ENCODE results near the gene GPD2.

Gene GPD2

DNA sequence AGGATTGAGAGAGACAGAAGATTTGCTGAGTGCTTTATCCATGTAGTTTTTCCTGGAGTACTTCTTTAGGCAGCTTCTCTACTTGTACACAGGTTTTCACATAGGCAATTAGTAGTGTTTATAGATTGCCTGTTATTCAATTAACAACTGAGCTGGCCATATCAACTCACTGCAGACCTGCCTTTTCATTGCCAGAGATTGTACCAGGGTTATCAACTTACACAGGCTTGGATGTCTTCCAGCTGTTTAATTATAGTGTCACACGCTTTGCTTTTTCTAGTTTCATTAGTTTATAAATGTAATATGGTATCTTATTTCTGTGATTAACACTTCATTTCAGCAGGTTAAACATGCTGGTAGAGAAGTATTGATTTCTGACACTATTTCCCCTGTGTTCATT is 125.9 kb downstream of the GPD2 start:
- Histone ChIP-seq H3K27ac (no peak overlapping the region), H3K4me3 (ENCODE audit: low read depth, low read length) (no peak overlapping the region), H3K4me1 (no peaks in the 10 kb centered on the region), H3K4me2 (ENCODE audit: low read length) (no peak overlapping the region), H3K9ac (no peak overlapping the region), H2AFZ (no peak overlapping the region), H3K36me3 (ENCODE audit: control insufficient read depth, insufficient read depth, low read length) (no peaks in the 10 kb centered on the region), H3K79me2 (no peaks in the 10 kb centered on the region), H3K9me3 (ENCODE audit: control insufficient read depth, low read length) (no peaks in the 10 kb centered on the region), H3K27me3 (ENCODE audit: control insufficient read depth, insufficient read depth, low read length) (no peaks in the 10 kb centered on the region)
- TF ChIP-seq, protein P1, sequence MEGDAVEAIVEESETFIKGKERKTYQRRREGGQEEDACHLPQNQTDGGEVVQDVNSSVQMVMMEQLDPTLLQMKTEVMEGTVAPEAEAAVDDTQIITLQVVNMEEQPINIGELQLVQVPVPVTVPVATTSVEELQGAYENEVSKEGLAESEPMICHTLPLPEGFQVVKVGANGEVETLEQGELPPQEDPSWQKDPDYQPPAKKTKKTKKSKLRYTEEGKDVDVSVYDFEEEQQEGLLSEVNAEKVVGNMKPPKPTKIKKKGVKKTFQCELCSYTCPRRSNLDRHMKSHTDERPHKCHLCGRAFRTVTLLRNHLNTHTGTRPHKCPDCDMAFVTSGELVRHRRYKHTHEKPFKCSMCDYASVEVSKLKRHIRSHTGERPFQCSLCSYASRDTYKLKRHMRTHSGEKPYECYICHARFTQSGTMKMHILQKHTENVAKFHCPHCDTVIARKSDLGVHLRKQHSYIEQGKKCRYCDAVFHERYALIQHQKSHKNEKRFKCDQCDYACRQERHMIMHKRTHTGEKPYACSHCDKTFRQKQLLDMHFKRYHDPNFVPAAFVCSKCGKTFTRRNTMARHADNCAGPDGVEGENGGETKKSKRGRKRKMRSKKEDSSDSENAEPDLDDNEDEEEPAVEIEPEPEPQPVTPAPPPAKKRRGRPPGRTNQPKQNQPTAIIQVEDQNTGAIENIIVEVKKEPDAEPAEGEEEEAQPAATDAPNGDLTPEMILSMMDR (IDR thresholded peaks at IDR 0.05): no peak

DNA sequence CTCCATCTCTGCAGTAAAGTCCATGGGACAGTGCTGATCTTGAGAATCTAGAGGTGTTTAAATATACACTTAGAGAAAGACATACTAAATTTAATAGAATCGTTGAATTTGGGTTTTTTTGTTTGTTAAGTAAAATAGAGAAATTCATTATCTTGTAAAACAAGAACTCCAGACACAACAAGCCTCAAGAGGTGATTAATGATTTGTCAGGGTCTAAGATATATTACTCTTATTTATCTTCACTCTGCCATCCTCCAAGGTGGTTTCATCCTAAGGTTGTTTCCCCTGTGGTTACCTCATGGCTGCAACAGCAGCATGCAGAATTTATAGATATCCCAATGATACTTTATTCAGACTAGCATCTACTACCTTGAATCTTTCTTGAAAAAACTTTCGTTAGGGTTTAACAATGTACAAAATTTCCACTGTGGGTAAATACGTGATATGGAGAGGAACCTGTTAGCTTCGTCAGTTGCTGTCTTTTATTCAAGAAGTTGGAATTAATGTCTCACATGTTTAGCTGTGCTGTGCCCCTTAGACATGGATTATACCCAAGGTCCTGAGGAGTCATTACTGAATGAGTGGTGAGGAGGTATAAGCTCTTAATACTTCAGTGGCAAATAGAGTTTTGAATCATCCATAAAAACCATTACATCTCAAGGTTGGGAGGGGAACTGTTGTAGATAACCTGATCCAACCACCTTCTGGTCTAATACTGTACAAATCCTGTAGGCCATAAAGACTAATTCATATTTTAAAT is 128.0 kb downstream of the GPD2 start:
- H3K9me3 ChIP-seq (ENCODE audit: control insufficient read depth, low read length): no peaks in the 10 kb centered on the region

DNA sequence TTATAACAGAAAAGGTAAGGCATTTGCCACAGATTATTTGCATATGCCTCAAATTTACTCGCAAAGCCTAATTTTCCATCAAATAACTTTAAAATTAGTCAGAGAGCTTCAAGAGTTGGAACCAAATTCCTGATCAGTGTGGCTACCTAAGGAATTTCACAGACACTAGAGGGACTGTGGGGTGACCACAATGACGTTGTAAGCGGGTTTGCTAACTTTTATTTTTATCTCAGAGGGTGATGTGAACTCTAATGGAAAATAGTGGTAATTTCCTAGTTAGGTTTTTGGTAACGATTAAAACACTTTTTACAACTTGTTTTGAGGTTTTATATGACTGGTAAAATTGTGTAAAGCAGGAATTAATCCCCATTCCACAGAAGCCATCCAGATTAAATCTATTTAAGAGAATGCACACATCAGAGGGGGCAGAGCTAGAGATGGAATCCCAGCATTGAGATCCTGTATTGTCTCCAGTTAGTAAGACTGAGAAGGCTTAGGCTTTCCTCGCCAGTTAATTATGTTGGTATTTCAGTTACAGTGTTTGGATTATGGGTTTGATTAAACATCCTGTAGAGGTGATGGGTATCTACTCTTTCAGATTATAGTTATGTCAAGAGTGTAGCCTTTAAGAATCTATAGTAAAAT is 129.0 kb downstream of the GPD2 start:
- Histone ChIP-seq H3K79me2 (no peaks in the 10 kb centered on the region), H3K4me1 (no peaks in the 10 kb centered on the region), H3K36me3 (ENCODE audit: control insufficient read depth, insufficient read depth, low read length) (no peaks in the 10 kb centered on the region), H3K27ac (no peak overlapping the region), H3K9ac (no peak overlapping the region), H3K4me3 (ENCODE audit: low read depth, low read length) (no peak overlapping the region), H3K27me3 (ENCODE audit: control insufficient read depth, insufficient read depth, low read length) (no peaks in the 10 kb centered on the region), H3K4me2 (ENCODE audit: low read length) (no peak overlapping the region), H2AFZ (no peak overlapping the region), H3K9me3 (ENCODE audit: control insufficient read depth, low read length) (no peaks in the 10 kb centered on the region)
- TF ChIP-seq, protein P1 (IDR thresholded peaks at IDR 0.05): no peak

More for the DNA sequence above, 128.0 kb downstream of the GPD2 start:
- Histone ChIP-seq H3K4me1 (no peaks in the 10 kb centered on the region), H3K4me3 (ENCODE audit: low read depth, low read length) (no peak overlapping the region), H2AFZ (no peak overlapping the region), H3K4me2 (ENCODE audit: low read length) (no peak overlapping the region), H3K27me3 (ENCODE audit: control insufficient read depth, insufficient read depth, low read length) (no peaks in the 10 kb centered on the region), H3K79me2 (no peaks in the 10 kb centered on the region), H3K9ac (no peak overlapping the region), H3K36me3 (ENCODE audit: control insufficient read depth, insufficient read depth, low read length) (no peaks in the 10 kb centered on the region), H3K27ac (no peak overlapping the region)
- TF ChIP-seq, protein P1 (IDR thresholded peaks at IDR 0.05): no peak

DNA sequence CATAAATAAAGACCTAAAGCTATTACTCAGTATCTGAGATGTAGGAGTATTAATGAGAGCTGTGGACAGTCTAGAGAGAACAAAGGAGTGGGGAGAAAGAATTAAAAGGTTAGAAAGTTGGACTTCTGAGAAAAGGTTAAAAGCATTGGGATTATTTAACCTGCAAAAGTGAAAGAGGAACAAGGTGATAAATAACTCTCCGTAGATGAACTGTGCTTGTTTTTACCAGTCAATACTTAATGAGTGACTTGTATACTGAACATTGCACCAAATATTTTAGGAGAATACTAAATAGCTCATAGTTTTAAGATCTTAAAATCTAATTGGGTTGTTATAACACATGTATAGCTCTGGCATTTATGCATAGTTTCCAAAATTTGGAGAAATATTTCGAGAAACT is 137.5 kb downstream of the GPD2 start:
- TF ChIP-seq, protein P1 (IDR thresholded peaks at IDR 0.05): no peak
- Histone ChIP-seq H3K27me3 (ENCODE audit: control insufficient read depth, insufficient read depth, low read length) (no peaks in the 10 kb centered on the region), H3K9ac (no peak overlapping the region), H3K4me3 (ENCODE audit: low read depth, low read length) (no peak overlapping the region), H3K9me3 (ENCODE audit: control insufficient read depth, low read length) (no peaks in the 10 kb centered on the region), H3K36me3 (ENCODE audit: control insufficient read depth, insufficient read depth, low read length) (no peaks in the 10 kb centered on the region), H3K4me1 (no peaks in the 10 kb centered on the region), H3K27ac (no peak overlapping the region), H2AFZ (no peak overlapping the region), H3K4me2 (ENCODE audit: low read length) (no peak overlapping the region), H3K79me2 (no peaks in the 10 kb centered on the region)

Measured in parathyroid adenoma (tissue), 2 donors.